Measurements from ENCODE around the gene INPP5E. TPM values are rescaled to one million over a fixed set of nuclear protein-coding genes. Genes with fewer than 3 reads are reported as not detected.

The INPP5E gene
- total and polyA plus RNA-seq, 2 experiments from 2014 or later = 5.8 to 13.4 TPM

- Mint-ChIP-seq H3K27ac (no peak overlapping the region), H3K4me3 (peak overlapping the region; percentile 53; the same call in 1 of the 3 replicates), H3K9me3 (no peaks in the 10 kb centered on the region), H3K36me3 (ENCODE audit: low read depth) (peaks cover 67% of the 10 kb centered on the region), H3K27me3 (ENCODE audit: insufficient read depth, low read depth, poor library complexity) (peaks cover 22% of the 10 kb centered on the region), H3K4me1 (peaks cover 20% of the 10 kb centered on the region)
- Histone ChIP-seq H2AFZ (no peak overlapping the region), H3K36me3 (ENCODE audit: insufficient read depth) (peaks cover 36% of the 10 kb centered on the region), H3K4me1 (ENCODE audit: insufficient read depth) (peaks cover 17% of the 10 kb centered on the region; the same call in 1 of the 2 replicates), H3F3A (replicated peaks; ENCODE audit: low read depth) (peaks cover 14% of the 10 kb centered on the region), H4K20me1 (replicated peaks; ENCODE audit: insufficient read depth) (peaks cover 20% of the 10 kb centered on the region), H3K79me2 (replicated peaks; ENCODE audit: insufficient read depth) (peaks cover 49% of the 10 kb centered on the region), H3K4me3 (no peak overlapping the region), H3K27me3 (ENCODE audit: insufficient read depth) (no peaks in the 10 kb centered on the region), H3K27ac (ENCODE audit: low read depth) (no peak overlapping the region), H3K9me2 (ENCODE audit: insufficient read depth) (no peaks in the 10 kb centered on the region), H3K4me2 (no peak overlapping the region)
- DNase-seq (ENCODE audit: low spot score) = no peak
- TF ChIP-seq EZH2phosphoT487 (IDR thresholded peaks at IDR 0.05; ENCODE audit: unreplicated experiment) = no peak
- TF ChIP-seq ZNF114 (CRISPR knock-in tag; IDR thresholded peaks at IDR 0.05) = no peak
- no peak for TF ChIP-seq STAT1 (IDR thresholded peaks at IDR 0.05; ENCODE audit: unreplicated experiment)
- TF ChIP-seq ZNF331 (CRISPR knock-in tag; IDR thresholded peaks at IDR 0.05; ENCODE audit: low read depth) = no peak
- no peak for TF ChIP-seq EZH2 (IDR thresholded peaks at IDR 0.05; ENCODE audit: low read depth, unreplicated experiment)
- TF ChIP-seq ETS1 (IDR thresholded peaks at IDR 0.05) = no peak
- TF ChIP-seq CREB1 (CRISPR knock-in tag; IDR thresholded peaks at IDR 0.05; ENCODE audit: low read depth) = no peak
- TF ChIP-seq POLR2AphosphoS5 (IDR thresholded peaks at IDR 0.05; ENCODE audit: low read depth) = no peak
- TF ChIP-seq JUNB (IDR thresholded peaks at IDR 0.05; ENCODE audit: unreplicated experiment) = no peak
- TF ChIP-seq CTCF (conservative IDR thresholded peaks at IDR 0.05; ENCODE audit: low read depth in 2 of 2) = no peak
- no peak for TF ChIP-seq ZNF462 (CRISPR knock-in tag; IDR thresholded peaks at IDR 0.05)
- no peak for TF ChIP-seq NANOG (IDR thresholded peaks at IDR 0.05; ENCODE audit: borderline replicate concordance)
- TF ChIP-seq, protein P1, sequence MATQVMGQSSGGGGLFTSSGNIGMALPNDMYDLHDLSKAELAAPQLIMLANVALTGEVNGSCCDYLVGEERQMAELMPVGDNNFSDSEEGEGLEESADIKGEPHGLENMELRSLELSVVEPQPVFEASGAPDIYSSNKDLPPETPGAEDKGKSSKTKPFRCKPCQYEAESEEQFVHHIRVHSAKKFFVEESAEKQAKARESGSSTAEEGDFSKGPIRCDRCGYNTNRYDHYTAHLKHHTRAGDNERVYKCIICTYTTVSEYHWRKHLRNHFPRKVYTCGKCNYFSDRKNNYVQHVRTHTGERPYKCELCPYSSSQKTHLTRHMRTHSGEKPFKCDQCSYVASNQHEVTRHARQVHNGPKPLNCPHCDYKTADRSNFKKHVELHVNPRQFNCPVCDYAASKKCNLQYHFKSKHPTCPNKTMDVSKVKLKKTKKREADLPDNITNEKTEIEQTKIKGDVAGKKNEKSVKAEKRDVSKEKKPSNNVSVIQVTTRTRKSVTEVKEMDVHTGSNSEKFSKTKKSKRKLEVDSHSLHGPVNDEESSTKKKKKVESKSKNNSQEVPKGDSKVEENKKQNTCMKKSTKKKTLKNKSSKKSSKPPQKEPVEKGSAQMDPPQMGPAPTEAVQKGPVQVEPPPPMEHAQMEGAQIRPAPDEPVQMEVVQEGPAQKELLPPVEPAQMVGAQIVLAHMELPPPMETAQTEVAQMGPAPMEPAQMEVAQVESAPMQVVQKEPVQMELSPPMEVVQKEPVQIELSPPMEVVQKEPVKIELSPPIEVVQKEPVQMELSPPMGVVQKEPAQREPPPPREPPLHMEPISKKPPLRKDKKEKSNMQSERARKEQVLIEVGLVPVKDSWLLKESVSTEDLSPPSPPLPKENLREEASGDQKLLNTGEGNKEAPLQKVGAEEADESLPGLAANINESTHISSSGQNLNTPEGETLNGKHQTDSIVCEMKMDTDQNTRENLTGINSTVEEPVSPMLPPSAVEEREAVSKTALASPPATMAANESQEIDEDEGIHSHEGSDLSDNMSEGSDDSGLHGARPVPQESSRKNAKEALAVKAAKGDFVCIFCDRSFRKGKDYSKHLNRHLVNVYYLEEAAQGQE (IDR thresholded peaks at IDR 0.05; ENCODE audit: unreplicated experiment) = no peak
- no peak for ATAC-seq
These were observed 31.7 kb downstream of the INPP5E start for GRCh38 chr9:136407911-136408310.
